Colonic mucosa (tissue), 4 donors: Measurements from ENCODE around the gene EXOC4. TPM values are rescaled to one million over a fixed set of nuclear protein-coding genes. Genes with fewer than 3 reads are reported as not detected.

ENCODE experiments used
- DNase-seq: peaks from one replicate; pipeline ENCODE4 v3.0.0-alpha.2; 2020
- H3K27ac ChIP-seq: fragments of 200-600 bp; one replicate; pipeline ENCODE4 v1.8.0; 2021
- H3K27me3 ChIP-seq: fragments of 200-600 bp; one replicate; pipeline ENCODE4 v1.8.0; 2021
- H3K36me3 ChIP-seq: fragments of 200-600 bp; one replicate; pipeline ENCODE4 v1.8.0; 2021
- H3K4me1 ChIP-seq: fragments of 200-600 bp; one replicate; pipeline ENCODE4 v1.8.0; 2021; ENCODE audit warnings: mild to moderate bottlenecking
- H3K4me3 ChIP-seq: fragments of 200-600 bp; one replicate; pipeline ENCODE4 v1.8.0; 2021
- H3K9ac ChIP-seq, 2 donors: one replicate each; pipeline ENCODE4 v1.7.0; 2013; ENCODE audit warnings: control low read depth in 2 of 2, low read depth in 2 of 2, low read length in 2 of 2
- H3K9me3 ChIP-seq: fragments of 200-600 bp; one replicate; pipeline ENCODE4 v1.8.0; 2021
- CTCF ChIP-seq: fragments of 200-600 bp; IDR thresholded peaks from one replicate; pipeline ENCODE4 v1.8.0; 2022; ENCODE audit warnings: antibody characterized with exemption, mild to moderate bottlenecking
- intact Hi-C: fragments of 100-400 bp; cut with DNase I; formaldehyde crosslinking; loops from one replicate; pipeline ENCODE4 v1.14.1; 2022
- total RNA-seq, 2 donors: library from RNA; stranded (reverse); fragmentation: NEBNext Ultra II Directional in 1 of 2; extraction: Animal tissue kit (Norgen Biotek cat#: 25700) in 1 of 2; gene quantifications; one replicate each; pipeline ENCODE4 v1.2.1, GENCODE V29; 2021
- donor health status: healthy.
- donor health status: DM: no; HTN: no; CAD: no.
- donor health status: DM: no; HTN: no; CAD: no.

The EXOC4 gene
- total RNA-seq, 2 donors from 2014 or later, result 61.1 to 73.3 TPM

- Histone ChIP-seq H3K9ac (no peak overlapping the region), H3K4me3 (no peak overlapping the region), H3K9me3 (no peaks in the 10 kb centered on the region), H3K4me1 (no peaks in the 10 kb centered on the region), H3K36me3 (no peaks in the 10 kb centered on the region), H3K27me3 (no peaks in the 10 kb centered on the region), H3K27ac (no peak overlapping the region)
- intact Hi-C loops, result no loop called here
- DNase-seq, result no peak
- no peak for TF ChIP-seq CTCF
Observed at GRCh38 chr7:133688483-133689239, 435.8 kb downstream of the EXOC4 start.

GRCh38 chr7:133690740-133691139 is 437.9 kb downstream of the EXOC4 start:
- Histone ChIP-seq H3K9me3 (no peaks in the 10 kb centered on the region), H3K27ac (no peak overlapping the region), H3K9ac (no peak overlapping the region), H3K36me3 (no peaks in the 10 kb centered on the region), H3K4me3 (no peak overlapping the region), H3K27me3 (no peaks in the 10 kb centered on the region), H3K4me1 (no peaks in the 10 kb centered on the region)
- intact Hi-C loops, result no loop called here
- DNase-seq, result no peak
- no peak for TF ChIP-seq CTCF

DNA sequence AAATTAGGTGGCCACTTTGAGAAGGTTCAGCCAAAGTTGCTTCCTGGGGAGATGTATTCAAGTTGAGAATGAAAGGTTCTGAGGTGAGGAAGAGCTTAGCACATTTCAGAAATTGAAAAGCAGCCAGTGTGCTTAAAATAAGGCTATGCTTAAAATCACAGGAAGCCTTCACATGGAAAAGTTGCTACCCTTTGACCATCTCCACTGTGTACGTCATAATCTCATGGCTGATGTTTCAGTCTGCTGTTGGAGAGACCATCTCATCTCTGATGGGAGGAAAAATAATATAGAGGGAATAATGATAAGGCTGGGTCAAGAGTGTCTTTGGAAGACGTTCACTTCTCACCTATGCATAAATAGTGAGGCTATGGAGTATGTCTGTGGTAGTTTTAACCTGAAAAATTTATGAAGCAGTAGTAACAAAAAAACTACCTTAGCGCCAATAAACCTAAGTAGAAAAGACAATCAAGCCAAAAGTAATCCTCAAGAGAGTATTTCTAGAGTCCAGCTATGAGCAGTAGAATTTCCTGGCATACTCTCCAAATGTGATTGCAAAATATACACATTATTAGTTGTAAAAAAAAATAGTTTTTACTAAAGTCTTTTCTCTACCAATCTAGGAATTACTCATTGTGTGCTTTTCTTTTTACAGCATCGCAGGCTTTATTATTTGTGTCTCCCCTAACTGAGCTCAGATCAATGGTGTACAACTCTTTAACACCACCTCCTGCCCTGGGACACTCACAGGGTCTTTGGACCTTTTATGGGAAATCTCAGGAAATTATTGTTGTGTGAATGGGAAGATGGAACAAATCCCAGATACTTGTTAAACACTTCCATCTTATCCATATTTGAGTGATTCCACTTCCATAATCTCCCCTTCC is 439.1 kb downstream of the EXOC4 start:
- H3K9me3 ChIP-seq, result no peaks in the 10 kb centered on the region
- H3K27ac ChIP-seq, result no peak overlapping the region
- intact Hi-C loops, result no loop called here
- no peak overlapping the region for H3K9ac ChIP-seq
- H3K27me3 ChIP-seq, result no peaks in the 10 kb centered on the region
- H3K36me3 ChIP-seq, result no peaks in the 10 kb centered on the region
- no peak overlapping the region for H3K4me3 ChIP-seq
- no peak for DNase-seq
- H3K4me1 ChIP-seq, result no peaks in the 10 kb centered on the region
- no peak for TF ChIP-seq CTCF

GRCh38 chr7:133693281-133693680 is 440.4 kb downstream of the EXOC4 start:
- Histone ChIP-seq H3K36me3 (no peaks in the 10 kb centered on the region), H3K27me3 (no peaks in the 10 kb centered on the region), H3K27ac (no peak overlapping the region), H3K4me3 (no peak overlapping the region), H3K4me1 (no peaks in the 10 kb centered on the region), H3K9me3 (no peaks in the 10 kb centered on the region), H3K9ac (no peak overlapping the region)
- no peak for TF ChIP-seq CTCF
- intact Hi-C loops, result no loop called here
- no peak for DNase-seq

DNA sequence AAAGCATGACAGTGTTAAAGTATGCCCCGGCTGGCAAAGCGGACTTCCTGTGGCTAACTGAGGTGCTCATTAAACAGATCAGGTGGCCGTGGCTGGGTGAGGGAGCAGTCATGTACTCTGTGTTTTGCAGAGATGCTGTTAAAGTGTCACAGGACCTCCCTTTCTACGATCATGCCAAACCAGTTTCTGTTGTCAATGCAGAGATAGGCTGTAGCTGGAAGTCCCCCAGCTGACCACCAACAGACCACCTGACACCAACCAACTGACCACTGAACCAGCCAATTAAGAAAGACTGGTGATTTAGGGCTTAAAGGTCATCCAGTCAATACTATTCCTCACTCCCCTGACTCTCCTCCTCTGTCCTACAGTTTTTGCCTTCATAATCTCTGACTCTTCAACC is 443.2 kb downstream of the EXOC4 start:
- no peaks in the 10 kb centered on the region for H3K9me3 ChIP-seq
- H3K36me3 ChIP-seq, result no peaks in the 10 kb centered on the region
- no peak overlapping the region for H3K4me3 ChIP-seq
- intact Hi-C loops, result no loop called here
- no peaks in the 10 kb centered on the region for H3K27me3 ChIP-seq
- H3K9ac ChIP-seq, result no peak overlapping the region
- TF ChIP-seq CTCF, result no peak
- no peak overlapping the region for H3K27ac ChIP-seq
- DNase-seq, result no peak
- no peaks in the 10 kb centered on the region for H3K4me1 ChIP-seq
